Right ventricle myocardium inferior (tissue), 1 donor: ENCODE results near the gene RAB28. TPM values are rescaled to one million over a fixed set of nuclear protein-coding genes. Genes with fewer than 3 reads are reported as not detected.

Experiments used
- ATAC-seq: fragments of 200-7000 bp; cut with Tn5 transposase; one replicate; pipeline ENCODE4 v1.9.1; 2020; ENCODE audit warnings: mild to moderate bottlenecking, moderate library complexity
- DNase-seq: peaks from one replicate; pipeline ENCODE4 v3.0.0; 2021; ENCODE audit errors: missing footprints
- intact Hi-C: fragments of 100-400 bp; cut with DNase I; formaldehyde crosslinking; loops from one replicate; pipeline ENCODE4 v1.11.0; 2022
- total RNA-seq: library from RNA; stranded (reverse); fragmentation: NEBNext Ultra II Directional; extraction: Animal tissue kit (Norgen Biotek cat#: 25700); gene quantifications from one replicate; pipeline ENCODE4 v1.2.1, GENCODE V29; 2021
- donor health status: DM: no; HTN: yes; CAD: no; lungs with severe emphysema.

RAB28 gene
- total RNA-seq, 1 donor from 2014 or later, result 20.2 TPM

- intact Hi-C loops, result no loop called here
- no peak for ATAC-seq
- DNase-seq, result no peak
Observed at GRCh38 chr4:13347517-13348125, 136.5 kb downstream of the RAB28 start.

GRCh38 chr4:13344216-13344615 lies 139.9 kb downstream of the RAB28 start:
- DNase-seq (no peak), ATAC-seq (no peak)
- intact Hi-C loops, result no loop called here

- intact Hi-C loops, result no loop called here
- no peak for DNase-seq
Observed at GRCh38 chr4:13340672-13341071, 143.5 kb downstream of the RAB28 start.

GRCh38 chr4:13331827-13332226 lies 152.3 kb downstream of the RAB28 start:
- DNase-seq (no peak), ATAC-seq (peak; percentile 28)
- intact Hi-C loops, result no loop called here

More at GRCh38 chr4:13340672-13341071, 143.5 kb downstream of the RAB28 start:
- no peak for ATAC-seq

- ATAC-seq, result no peak
- no peak for DNase-seq
- intact Hi-C loops, result no loop called here
Observed at GRCh38 chr4:13329963-13330362, 154.2 kb downstream of the RAB28 start.

- intact Hi-C loops, result no loop called here
- no peak for DNase-seq
- no peak for ATAC-seq
Observed at GRCh38 chr4:13329340-13329850, 154.7 kb downstream of the RAB28 start.

GRCh38 chr4:13328591-13328990 lies 155.5 kb downstream of the RAB28 start:
- ATAC-seq (no peak), DNase-seq (no peak)
- intact Hi-C loops, result no loop called here

- intact Hi-C loops, result no loop called here
- no peak for DNase-seq
- ATAC-seq, result no peak
Observed at GRCh38 chr4:13327991-13328390, 156.1 kb downstream of the RAB28 start.

GRCh38 chr4:13325744-13326143 lies 158.4 kb downstream of the RAB28 start:
- intact Hi-C loops, result no loop called here
- DNase-seq, result no peak

GRCh38 chr4:13323921-13324320 lies 160.2 kb downstream of the RAB28 start:
- ATAC-seq, result no peak
- DNase-seq, result no peak
- intact Hi-C loops, result no loop called here

More at GRCh38 chr4:13325744-13326143, 158.4 kb downstream of the RAB28 start:
- ATAC-seq, result peak; percentile 65

- DNase-seq (no peak), ATAC-seq (no peak)
- intact Hi-C loops, result no loop called here
Observed at GRCh38 chr4:13322681-13323101, 161.4 kb downstream of the RAB28 start.

Other genes starting within 250 kb of the RAB28 start
- gene NKX3-2, start 60.2 kb upstream of the RAB28 start, total RNA-seq, result not detected
- gene BOD1L1, start 143.4 kb upstream of the RAB28 start, total RNA-seq, result 17.8 TPM